K562 (cell line): ENCODE data around the gene NUDCD3. TPM values are rescaled to one million over a fixed set of nuclear protein-coding genes. Genes with fewer than 3 reads are reported as not detected.
A peak's percentile ranks its signal among the peaks of the same experiment; 100 is the strongest.

Experiments
- ATAC-seq: fragments of 200-7000 bp; cut with Tn5 transposase; 3 replicates; pipeline ENCODE4 v1.9.1; 2020; ENCODE audit warnings: moderate library complexity
- BruUV-seq: library from RNA; stranded (reverse); fragments of 400-500 nt; replicated peaks from 2 replicates; lab custom pipeline; 2021; lab: Mats Ljungman, UMichigan
- CTCF ChIA-PET: fragments of 300-600 bp; formaldehyde crosslinking; extraction: SDS; loops from one replicate; lab custom pipeline; 2021; ENCODE audit warnings: low intra/inter-chr PET ratio; lab: Yijun Ruan, JAX
- POLR2A ChIA-PET: fragments of 300-600, 350-650 bp; sonication (Branson Sonifier 250); formaldehyde crosslinking; extraction: SDS; loops from one replicate; lab custom pipeline; 2021; ENCODE audit warnings: antibody characterized with exemption, inconsistent platforms; lab: Yijun Ruan, JAX
- DNase-seq, 4 experiments: peaks; one replicate each; pipeline versions ENCODE4 v3.0.0 to v3.0.0-alpha.2; 2011 to 2018; ENCODE audit warnings: low spot score in 3 of 4, mixed read lengths in 3 of 4; ENCODE audit errors: extremely low read depth in 1 of 4
- FAIRE-seq: peaks from 2 replicates; lab custom pipeline; 2011; peaks lifted over from hg19 to GRCh38; lab: Jason Lieb, UNC
- H2AFZ ChIP-seq: 2 replicates; pipeline ENCODE4 v1.6.0; 2011; ENCODE audit warnings: low read depth, low read length, control low read depth, inconsistent platforms
- H3K27ac ChIP-seq: fragments of 200-600 bp; 3 replicates; pipeline ENCODE4 v1.8.0; 2011; ENCODE audit warnings: low read depth, mild to moderate bottlenecking, control low read depth, inconsistent platforms, low read length, moderate library complexity, mixed read lengths; ENCODE audit errors: extremely low read depth
- H3K27me3 ChIP-seq, 2 experiments: fragments of 300-600 bp in 1 of 2; 2 replicates in 1 of 2; 3 replicates in 1 of 2; pipeline versions ENCODE4 v1.6.0 to v1.8.0; 2011; ENCODE audit warnings: inconsistent platforms in 2 of 2, low read length in 2 of 2, mild to moderate bottlenecking in 1 of 2, mixed read lengths in 1 of 2, moderate library complexity in 1 of 2; ENCODE audit not compliant: control insufficient read depth in 2 of 2, insufficient read depth in 2 of 2
- H3K36me3 ChIP-seq: fragments of 300-600 bp; 3 replicates; pipeline ENCODE4 v1.8.0; 2011; ENCODE audit warnings: mild to moderate bottlenecking, low read length, inconsistent platforms; ENCODE audit not compliant: control insufficient read depth, insufficient read depth
- H3K4me1 ChIP-seq, 2 experiments: fragments of 200-600 bp in 1 of 2; replicated peaks in 1 of 2; 2 replicates in 1 of 2; 3 replicates in 1 of 2; pipeline versions ENCODE4 v1.5.1 to v1.8.0; 2011; ENCODE audit warnings: inconsistent platforms in 2 of 2, low read length in 2 of 2, mild to moderate bottlenecking in 1 of 2, mixed read lengths in 1 of 2, moderate library complexity in 1 of 2; ENCODE audit not compliant: control insufficient read depth in 2 of 2, insufficient read depth in 2 of 2
- H3K4me2 ChIP-seq: 2 replicates; pipeline ENCODE4 v1.6.1; 2011; ENCODE audit warnings: low read length, control low read depth, inconsistent platforms, mixed read lengths; ENCODE audit not compliant: insufficient read depth
- H3K4me3 ChIP-seq: fragments of 200-600 bp; sonication (generic), shearing (Covaris generic); 2 replicates; pipeline ENCODE4 v1.5.1; 2016; ENCODE audit warnings: control low read depth, inconsistent platforms
- H3K79me2 ChIP-seq: fragments of 200-600 bp; 3 replicates; pipeline ENCODE4 v1.8.0; 2011; ENCODE audit warnings: low read length, inconsistent platforms; ENCODE audit not compliant: control insufficient read depth, insufficient read depth
- H3K9ac ChIP-seq, 2 experiments: 2 replicates each; pipeline versions ENCODE4 v1.6.0 to v1.6.1; 2011; ENCODE audit warnings: low read depth in 2 of 2, low read length in 2 of 2, control low read depth in 1 of 2, inconsistent platforms in 1 of 2, mild to moderate bottlenecking in 1 of 2, mixed read lengths in 1 of 2; ENCODE audit not compliant: insufficient read depth in 1 of 2
- H3K9me1 ChIP-seq: one replicate; pipeline ENCODE4 v1.6.0; 2011; ENCODE audit warnings: inconsistent platforms, mild to moderate bottlenecking, low read length, moderate library complexity; ENCODE audit not compliant: control insufficient read depth, insufficient read depth
- H3K9me3 ChIP-seq: replicated peaks from 2 replicates; pipeline ENCODE4 v1.5.1; 2011; ENCODE audit warnings: low read depth, low read length, inconsistent platforms; ENCODE audit not compliant: control insufficient read depth, insufficient read depth
- H4K20me1 ChIP-seq: replicated peaks from 2 replicates; pipeline ENCODE4 v1.6.1; 2011; ENCODE audit warnings: low read length, inconsistent platforms, mixed read lengths; ENCODE audit not compliant: control insufficient read depth, insufficient read depth
- ATF7 ChIP-seq: fragments of 450-650 bp; IDR thresholded peaks from 2 replicates; pipeline ENCODE4 v1.7.1; 2014; ENCODE audit warnings: mild to moderate bottlenecking, moderate library complexity
- GATA2 ChIP-seq: sonication (generic); formaldehyde crosslinking; IDR thresholded peaks from 2 replicates; pipeline ENCODE4 v1.4.0; 2020; ENCODE audit warnings: mild to moderate bottlenecking, missing genetic modification reagents
- GTF2E2 ChIP-seq: fragments of 200-800 bp; sonication (Bioruptor generic); IDR thresholded peaks from 2 replicates; pipeline ENCODE4 v1.6.1; 2016; ENCODE audit warnings: missing genetic modification characterization, missing compliant biosample characterization
- HDAC1 ChIP-seq, 2 experiments: fragments of 450-650 bp; IDR thresholded peaks; 2 replicates each; pipeline ENCODE4 v1.6.1; 2016 to 2017; ENCODE audit warnings: inconsistent platforms in 1 of 2, mild to moderate bottlenecking in 1 of 2, moderate library complexity in 1 of 2
- JUND ChIP-seq, 2 experiments: IDR thresholded peaks; 2 replicates in 1 of 2; 3 replicates in 1 of 2; pipeline ENCODE4 v1.6.1; 2011; ENCODE audit warnings: borderline replicate concordance in 2 of 2, low read depth in 2 of 2, low read length in 2 of 2, improper control_type of control experiment in 1 of 2, missing biosample characterization in 1 of 2, missing genetic modification characterization in 1 of 2, missing genetic modification reagents in 1 of 2
- WHSC1 ChIP-seq: IDR thresholded peaks from one replicate; pipeline ENCODE4 v1.6.1; 2012; ENCODE audit warnings: low read length, control low read depth, inconsistent platforms
- ZFP36 ChIP-seq: fragments of 150-350 bp; IDR thresholded peaks from 2 replicates; pipeline ENCODE4 v1.6.1; 2018; ENCODE audit warnings: low read length, low read depth; ENCODE audit not compliant: partially characterized antibody
- WGBS: fragments of 100-300 bp; shearing (Covaris generic); methylation state at CpG from one replicate; pipeline ENCODE4 v1.1.6; 2016; ENCODE audit warnings: low coverage, mixed read lengths; ENCODE audit not compliant: insufficient coverage; ENCODE audit errors: missing lambda C conversion rate; 5-methylcytosine and 5-hydroxymethylcytosine counted together
- in situ Hi-C: fragments of 300-500 bp; cut with MboI; formaldehyde crosslinking; loops from 4 replicates; pipeline ENCODE4 v1.15.0; 2018; ENCODE audit warnings: inconsistent platforms, mixed read lengths
- intact Hi-C: fragments of 100-400 bp; cut with micrococcal nuclease; formaldehyde crosslinking; loops from 2 replicates; pipeline ENCODE4 v1.14.2; 2022
- polyA plus RNA-seq, 8 experiments: library from polyadenylated mRNA; depleted of rRNA in 4 of 8; stranded (reverse) in 5 of 8; unstranded in 3 of 8; fragments of >200 nt; fragmentation: Nextera tagmentation in 2 of 8; fragmentation: Illumina TruSeq in 1 of 8; extraction: Ambion mirVana in 2 of 8; extraction: Trizol in 1 of 8; gene quantifications; 2 replicates each; pipeline versions ENCODE4 v1.2.1 to v1.2.3, GENCODE V29; 2011 to 2014; ENCODE audit warnings: inconsistent platforms in 1 of 8, missing spikeins in 1 of 8
- total RNA-seq, 7 experiments: library from RNA; depleted of rRNA in 6 of 7; stranded (reverse); fragments of >200 nt in 6 of 7; fragmentation: Illumina TruSeq in 2 of 7; extraction: Trizol in 2 of 7; gene quantifications; 2 replicates each; pipeline versions ENCODE4 v1.2.1 to v1.2.3, GENCODE V29; 2011 to 2021; ENCODE audit warnings: low replicate concordance in 1 of 7
- TF ChIP-seq, protein P1 (sequence below): fragments of 450-650 bp; formaldehyde crosslinking; IDR thresholded peaks from 2 replicates; pipeline ENCODE4 v1.4.0; 2020; ENCODE audit warnings: mild to moderate bottlenecking, moderate library complexity
- TF ChIP-seq, protein P2 (sequence below): fragments of 250-450 bp; sonication (Bioruptor Pico); IDR thresholded peaks from 2 replicates; pipeline ENCODE4 v1.6.1; 2021; ENCODE audit warnings: mild to moderate bottlenecking
- TF ChIP-seq, protein P3 (sequence below): IDR thresholded peaks from 2 replicates; pipeline ENCODE4 v1.6.1; 2016; ENCODE audit warnings: missing genetic modification characterization, missing compliant biosample characterization

NUDCD3 gene
- total and polyA plus RNA-seq, 9 of the 15 experiments (the other 6 are each of a cell fraction or from before 2014, with no cell fraction given), result 24.8 to 64.2 (median 42.6) TPM

DNA sequence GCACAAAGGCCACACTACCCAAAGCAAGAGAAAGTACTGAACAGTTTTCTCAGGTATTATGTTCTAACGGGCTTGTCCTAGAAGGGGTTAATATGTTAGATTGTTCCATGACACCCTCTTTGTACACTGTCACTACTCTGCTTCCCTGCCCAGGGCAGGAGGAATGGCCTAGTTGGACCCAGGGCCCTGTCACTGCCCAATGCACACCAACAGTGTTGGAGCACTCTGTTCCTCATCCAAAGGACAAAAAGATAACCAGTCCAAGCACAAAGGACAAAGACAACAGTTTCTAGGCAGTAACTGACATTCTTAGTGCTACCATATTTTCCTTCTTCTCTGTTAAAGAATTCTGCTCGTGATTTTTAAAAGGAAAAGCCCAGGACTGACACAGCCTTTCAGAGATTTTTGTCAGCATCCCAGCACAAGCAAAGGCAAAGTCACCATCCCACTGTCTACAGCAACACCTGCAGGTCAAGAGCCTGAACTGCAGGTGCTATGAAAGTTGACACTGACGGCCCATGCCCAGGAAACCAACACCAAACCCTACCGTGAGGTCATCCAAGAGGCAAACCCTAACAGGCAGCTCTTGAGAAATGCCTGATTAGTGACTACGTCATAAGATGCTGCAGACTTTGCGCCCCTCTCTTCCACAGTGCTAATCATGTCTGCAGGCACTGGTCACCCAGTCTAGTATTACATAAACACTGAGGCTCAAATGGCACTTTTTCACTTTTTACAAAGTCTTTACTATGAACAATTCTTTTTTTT, 13.2 kb downstream of the NUDCD3 start:
- ChIA-PET POLR2A (no interaction called here), CTCF (interaction anchor here (0.7 kb wide), 2 partner anchors 46 to 129 kb away, joined by 3 read pairs; no protein-coding TSS in a partner anchor)
- Histone ChIP-seq H3K79me2 (peaks cover 16% of the 10 kb centered on the region; the same call in 2 of the 3 replicates), H4K20me1 (peaks cover 9% of the 10 kb centered on the region), H3K36me3 (peaks cover 78% of the 10 kb centered on the region), H3K4me3 (no peak overlapping the region), H3K4me1 (no peaks in the 10 kb centered on the region; a peak in 1 of 5 replicates), H2AFZ (no peak overlapping the region), H3K27me3 (no peaks in the 10 kb centered on the region), H3K9me1 (no peaks in the 10 kb centered on the region), H3K4me2 (no peak overlapping the region), H3K9ac (no peak overlapping the region), H3K27ac (no peak overlapping the region), H3K9me3 (no peaks in the 10 kb centered on the region; the same call in 1 of the 2 replicates)
- FAIRE-seq (peak; percentile 94), ATAC-seq (peak; percentile 96), DNase-seq (peak; percentile 70 to 77 (median 74))
- in situ Hi-C loops, result loop anchor here (10.0 kb wide), 1 partner anchor 232 kb away; no protein-coding TSS in a partner anchor
- BruUV-seq, result no TSS peak
- intact Hi-C loops, result loop anchor here (1.0 to 10.0 kb wide), 3 partner anchors 90 to 236 kb away; no protein-coding TSS in a partner anchor
- 36% methylated on average over 6 of the region's 6 CpGs for WGBS
- TF ChIP-seq, protein P1, sequence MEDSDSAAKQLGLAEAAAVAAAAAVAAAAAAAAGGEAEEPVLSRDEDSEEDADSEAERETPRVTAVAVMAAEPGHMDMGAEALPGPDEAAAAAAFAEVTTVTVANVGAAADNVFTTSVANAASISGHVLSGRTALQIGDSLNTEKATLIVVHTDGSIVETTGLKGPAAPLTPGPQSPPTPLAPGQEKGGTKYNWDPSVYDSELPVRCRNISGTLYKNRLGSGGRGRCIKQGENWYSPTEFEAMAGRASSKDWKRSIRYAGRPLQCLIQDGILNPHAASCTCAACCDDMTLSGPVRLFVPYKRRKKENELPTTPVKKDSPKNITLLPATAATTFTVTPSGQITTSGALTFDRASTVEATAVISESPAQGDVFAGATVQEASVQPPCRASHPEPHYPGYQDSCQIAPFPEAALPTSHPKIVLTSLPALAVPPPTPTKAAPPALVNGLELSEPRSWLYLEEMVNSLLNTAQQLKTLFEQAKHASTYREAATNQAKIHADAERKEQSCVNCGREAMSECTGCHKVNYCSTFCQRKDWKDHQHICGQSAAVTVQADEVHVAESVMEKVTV (CRISPR knock-in tag), result peak; percentile 77
- TF ChIP-seq, protein P2, sequence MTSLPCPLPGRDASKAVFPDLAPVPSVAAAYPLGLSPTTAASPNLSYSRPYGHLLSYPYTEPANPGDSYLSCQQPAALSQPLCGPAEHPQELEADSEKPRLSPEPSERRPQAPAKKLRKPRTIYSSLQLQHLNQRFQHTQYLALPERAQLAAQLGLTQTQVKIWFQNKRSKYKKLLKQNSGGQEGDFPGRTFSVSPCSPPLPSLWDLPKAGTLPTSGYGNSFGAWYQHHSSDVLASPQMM (CRISPR knock-in tag), result no peak
- TF ChIP-seq GATA2 (CRISPR knock-in tag) (no peak), ATF7 (peak; percentile 81), JUND (IDR thresholded peaks at IDR 0.05; ENCODE audit: borderline replicate concordance, low read depth, low read length) (peak; percentile 48; the same call in 1 of the 2 replicates), JUND (tag; IDR thresholded peaks at IDR 0.05; ENCODE audit: borderline replicate concordance, low read depth, low read length) (no peak; the same call in 2 of the 3 replicates), GTF2E2 (tag) (no peak), ZFP36 (peak; percentile 2), HDAC1 (IDR thresholded peaks at IDR 0.05) (no peak), WHSC1 (no peak)
- TF ChIP-seq, protein P3, sequence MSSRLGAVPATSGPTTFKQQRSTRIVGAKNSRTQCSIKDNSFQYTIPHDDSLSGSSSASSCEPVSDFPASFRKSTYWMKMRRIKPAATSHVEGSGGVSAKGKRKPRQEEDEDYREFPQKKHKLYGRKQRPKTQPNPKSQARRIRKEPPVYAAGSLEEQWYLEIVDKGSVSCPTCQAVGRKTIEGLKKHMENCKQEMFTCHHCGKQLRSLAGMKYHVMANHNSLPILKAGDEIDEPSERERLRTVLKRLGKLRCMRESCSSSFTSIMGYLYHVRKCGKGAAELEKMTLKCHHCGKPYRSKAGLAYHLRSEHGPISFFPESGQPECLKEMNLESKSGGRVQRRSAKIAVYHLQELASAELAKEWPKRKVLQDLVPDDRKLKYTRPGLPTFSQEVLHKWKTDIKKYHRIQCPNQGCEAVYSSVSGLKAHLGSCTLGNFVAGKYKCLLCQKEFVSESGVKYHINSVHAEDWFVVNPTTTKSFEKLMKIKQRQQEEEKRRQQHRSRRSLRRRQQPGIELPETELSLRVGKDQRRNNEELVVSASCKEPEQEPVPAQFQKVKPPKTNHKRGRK (tag), result 0 out of 2 replicates have a peak, but pooled peaks have one; percentile 15
